Gastrocnemius medialis (tissue), 4 donors: ENCODE results near the gene CCBE1.

ENCODE experiments used
- CTCF ChIP-seq, 5 experiments: fragments of 450-650 bp in 3 of 5; fragments of 200-600 bp in 2 of 5; sonication (generic) in 2 of 5; IDR thresholded peaks in 4 of 5; conservative IDR thresholded peaks in 1 of 5; 1 replicate in 4 of 5; 2 replicates in 1 of 5; pipeline ENCODE4 v1.5.1; 2016 to 2019; ENCODE audit warnings: antibody characterized with exemption in 5 of 5, mild to moderate bottlenecking in 3 of 5, moderate library complexity in 3 of 5
- POLR2A ChIP-seq, 2 donors: fragments of 450-650 bp; IDR thresholded peaks; one replicate each; pipeline ENCODE4 v1.6.1; 2017; ENCODE audit warnings: antibody characterized with exemption in 2 of 2, mild to moderate bottlenecking in 2 of 2, moderate library complexity in 2 of 2

GRCh38 chr18:59743566-59743965, 46.3 kb upstream of the CCBE1 start:
- TF ChIP-seq POLR2A (IDR thresholded peaks at IDR 0.05) (no peak), CTCF (IDR thresholded peaks at IDR 0.05 in 4 of 5, conservative IDR thresholded peaks at IDR 0.05 in 1 of 5) (no peak)
